Transverse colon (tissue), 4 donors: ENCODE measurements around the gene TRDN. TPM values are rescaled to one million over a fixed set of nuclear protein-coding genes. Genes with fewer than 3 reads are reported as not detected.

ENCODE experiments used
- DNase-seq: peaks from one replicate; pipeline ENCODE4 v3.0.0-alpha.2; 2019
- H3K27ac ChIP-seq, 4 donors: fragments of 200-600 bp; sonication (generic); 2 replicates each; pipeline ENCODE4 v1.5.1; 2016 to 2018; ENCODE audit warnings: inconsistent platforms in 4 of 4
- H3K27me3 ChIP-seq: fragments of 200-600 bp; sonication (generic); 2 replicates; pipeline ENCODE4 v1.5.1; 2017; ENCODE audit warnings: inconsistent platforms
- H3K36me3 ChIP-seq, 4 donors: fragments of 200-600 bp; sonication (generic); 2 replicates each; pipeline ENCODE4 v1.5.1; 2017 to 2019; ENCODE audit warnings: inconsistent platforms in 4 of 4
- H3K4me1 ChIP-seq, 4 donors: fragments of 200-600 bp; sonication (generic); 2 replicates each; pipeline ENCODE4 v1.5.1; 2017 to 2020; ENCODE audit warnings: inconsistent platforms in 4 of 4
- H3K4me3 ChIP-seq, 4 donors: fragments of 200-600 bp; sonication (generic); 1 replicate in 1 of 4; 2 replicates in 3 of 4; pipeline versions ENCODE4 v1.5.1 to v1.6.1; 2017 to 2019; ENCODE audit warnings: inconsistent platforms in 4 of 4
- H3K9me3 ChIP-seq, 2 donors: fragments of 200-600 bp; sonication (generic); 2 replicates each; pipeline ENCODE4 v1.5.1; 2017 to 2019; ENCODE audit warnings: inconsistent platforms in 2 of 2
- EP300 ChIP-seq: sonication (generic); formaldehyde crosslinking; IDR thresholded peaks from one replicate; pipeline ENCODE4 v1.6.1; 2017; ENCODE audit warnings: antibody characterized with exemption, low read depth
- POLR2A ChIP-seq: fragments of 450-650 bp; IDR thresholded peaks from one replicate; pipeline ENCODE4 v1.6.1; 2016; ENCODE audit warnings: antibody characterized with exemption, mild to moderate bottlenecking, moderate library complexity
- POLR2AphosphoS5 ChIP-seq, 3 donors: sonication (generic); formaldehyde crosslinking; IDR thresholded peaks; one replicate each; pipeline ENCODE4 v1.6.1; 2016; ENCODE audit warnings: antibody characterized with exemption in 3 of 3
- WGBS, 2 donors: methylation state at CpG; one replicate each; pipeline ENCODE4 v1.1.5; 2018; ENCODE audit warnings: low coverage in 1 of 2; 5-methylcytosine and 5-hydroxymethylcytosine counted together
- in situ Hi-C, 4 donors: fragments of 200-750 bp; cut with MboI; loops; one replicate each; pipeline versions ENCODE4 v1.15.0 to v1.15.1; 2017; ENCODE audit warnings: low sequenced_read_pairs in 3 of 4, low pct_ligation_motif_present in 1 of 4, low pct_unique_long_range_greater_than_20kb in 1 of 4
- intact Hi-C: fragments of 100-400 bp; cut with DNase I; formaldehyde crosslinking; loops from one replicate; pipeline ENCODE4 v1.15.1; 2023; ENCODE audit warnings: low total_unique reads
- total RNA-seq, 4 donors: library from RNA; depleted of rRNA; stranded (reverse); fragments of >200 nt; gene quantifications; one replicate each; pipeline ENCODE4 v1.1.0, GENCODE V29; 2016
- TF ChIP-seq, protein P1 (sequence below), 5 experiments: fragments of 200-600 bp in 3 of 5; fragments of 450-650 bp in 2 of 5; sonication (generic) in 3 of 5; IDR thresholded peaks; 1 replicate in 2 of 5; 2 replicates in 3 of 5; pipeline ENCODE4 v1.5.1; 2016 to 2017; ENCODE audit warnings: antibody characterized with exemption in 5 of 5, inconsistent platforms in 3 of 5, mild to moderate bottlenecking in 2 of 5, moderate library complexity in 1 of 5

Gene TRDN
- total RNA-seq, 4 donors from 2014 or later: 0.14 TPM; not detected in 3

DNA sequence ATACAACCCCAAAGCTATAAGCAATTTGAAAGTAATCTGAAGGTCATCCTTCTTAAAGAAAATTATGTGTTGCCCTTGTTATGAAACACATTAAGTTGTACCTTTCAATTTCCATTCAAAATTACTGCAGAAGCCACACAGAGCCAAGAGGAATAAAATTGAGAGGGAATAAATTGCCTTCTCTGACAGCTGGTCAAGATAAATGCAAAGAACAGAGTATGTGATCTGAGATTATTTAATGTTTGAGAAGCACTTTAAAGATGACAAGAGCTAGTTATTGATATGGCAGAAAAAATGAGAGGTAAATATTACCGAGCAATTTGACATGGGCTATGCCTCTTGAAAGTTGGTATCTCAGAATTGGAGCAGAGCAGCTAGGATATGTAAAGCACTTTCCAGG, 61.6 kb downstream of the TRDN start:
- Histone ChIP-seq H3K4me3 (no peak overlapping the region), H3K36me3 (no peaks in the 10 kb centered on the region), H3K27me3 (no peaks in the 10 kb centered on the region), H3K4me1 (no peaks in the 10 kb centered on the region), H3K27ac (no peak overlapping the region), H3K9me3 (no peaks in the 10 kb centered on the region)
- intact Hi-C loops: no loop called here
- no peak for DNase-seq
- in situ Hi-C loops: no loop called here
- 89 to 94% methylated on average over 1 of the region's 1 CpG for WGBS, 2 donors
- no peak for TF ChIP-seq EP300
- TF ChIP-seq POLR2AphosphoS5 (IDR thresholded peaks at IDR 0.05): no peak
- TF ChIP-seq, protein P1, sequence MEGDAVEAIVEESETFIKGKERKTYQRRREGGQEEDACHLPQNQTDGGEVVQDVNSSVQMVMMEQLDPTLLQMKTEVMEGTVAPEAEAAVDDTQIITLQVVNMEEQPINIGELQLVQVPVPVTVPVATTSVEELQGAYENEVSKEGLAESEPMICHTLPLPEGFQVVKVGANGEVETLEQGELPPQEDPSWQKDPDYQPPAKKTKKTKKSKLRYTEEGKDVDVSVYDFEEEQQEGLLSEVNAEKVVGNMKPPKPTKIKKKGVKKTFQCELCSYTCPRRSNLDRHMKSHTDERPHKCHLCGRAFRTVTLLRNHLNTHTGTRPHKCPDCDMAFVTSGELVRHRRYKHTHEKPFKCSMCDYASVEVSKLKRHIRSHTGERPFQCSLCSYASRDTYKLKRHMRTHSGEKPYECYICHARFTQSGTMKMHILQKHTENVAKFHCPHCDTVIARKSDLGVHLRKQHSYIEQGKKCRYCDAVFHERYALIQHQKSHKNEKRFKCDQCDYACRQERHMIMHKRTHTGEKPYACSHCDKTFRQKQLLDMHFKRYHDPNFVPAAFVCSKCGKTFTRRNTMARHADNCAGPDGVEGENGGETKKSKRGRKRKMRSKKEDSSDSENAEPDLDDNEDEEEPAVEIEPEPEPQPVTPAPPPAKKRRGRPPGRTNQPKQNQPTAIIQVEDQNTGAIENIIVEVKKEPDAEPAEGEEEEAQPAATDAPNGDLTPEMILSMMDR (IDR thresholded peaks at IDR 0.05): no peak
- TF ChIP-seq POLR2A: no peak

DNA sequence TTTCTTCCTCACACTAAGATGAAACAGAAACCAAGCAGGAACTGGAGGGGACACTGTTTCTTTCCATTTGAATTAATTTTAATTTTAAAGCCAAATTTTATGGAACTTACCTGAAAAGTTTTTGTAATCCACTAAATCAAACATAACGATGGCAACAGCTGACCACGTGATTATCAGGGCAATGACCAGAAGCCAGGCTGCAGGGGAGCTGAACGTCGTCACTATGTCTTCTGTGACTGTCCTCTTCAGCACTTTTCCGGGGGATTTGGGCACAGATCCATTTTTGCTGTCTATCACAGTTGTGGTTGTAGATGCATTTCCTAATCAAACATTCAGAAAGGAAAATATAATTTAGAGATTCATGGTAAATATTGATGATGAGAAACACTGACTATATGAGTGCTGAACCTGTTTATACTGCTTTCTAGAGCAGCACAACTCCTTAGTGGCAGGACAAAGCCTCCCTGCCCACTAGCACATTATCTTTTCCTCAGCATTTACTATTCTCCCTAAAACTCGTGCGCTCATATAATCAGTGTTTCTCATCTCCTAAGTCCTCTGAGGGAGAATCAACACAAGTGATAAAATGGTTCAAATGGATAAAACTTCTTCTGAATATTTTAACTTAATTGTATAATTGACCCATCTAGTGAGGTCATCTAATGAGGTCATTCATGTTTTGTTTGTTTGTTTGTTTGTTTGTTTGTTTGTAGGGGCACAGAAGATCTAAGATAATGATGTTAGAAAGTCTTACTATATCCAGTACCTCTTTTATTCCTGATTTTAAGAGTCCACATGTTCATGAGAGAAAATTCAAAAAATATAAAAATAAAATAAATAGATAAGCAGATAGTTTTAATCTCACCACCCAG, 65.7 kb downstream of the TRDN start:
- in situ Hi-C loops (no loop called here), intact Hi-C loops (no loop called here)
- no peaks in the 10 kb centered on the region for H3K9me3 ChIP-seq
- H3K4me3 ChIP-seq: no peak overlapping the region
- no peak for DNase-seq
- H3K27me3 ChIP-seq: no peaks in the 10 kb centered on the region
- no peaks in the 10 kb centered on the region for H3K4me1 ChIP-seq
- 64 to 79% methylated on average over 7 of the region's 7 CpGs for WGBS, 2 donors
- no peak overlapping the region for H3K27ac ChIP-seq
- TF ChIP-seq POLR2AphosphoS5 (IDR thresholded peaks at IDR 0.05) (no peak), EP300 (no peak), POLR2A (no peak)
- TF ChIP-seq, protein P1 (IDR thresholded peaks at IDR 0.05): no peak
- no peaks in the 10 kb centered on the region for H3K36me3 ChIP-seq

DNA sequence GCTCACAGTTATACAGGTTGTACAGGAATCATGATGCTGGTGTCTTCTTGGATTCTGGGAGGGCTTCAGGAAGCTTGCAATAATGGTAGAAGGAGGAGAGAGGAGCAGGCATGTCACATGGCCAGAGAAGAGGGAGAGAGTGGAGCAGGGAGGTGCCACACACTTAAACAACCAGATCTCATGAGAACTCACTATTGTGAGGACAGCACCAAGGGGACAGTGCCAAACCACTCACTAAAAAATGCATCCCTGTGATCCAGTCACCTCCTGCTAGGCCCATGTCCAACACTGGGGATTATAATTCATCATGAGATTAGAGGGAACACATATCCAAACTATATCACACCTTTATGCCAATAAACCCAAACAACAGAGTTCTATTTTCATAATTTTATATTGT, 67.2 kb downstream of the TRDN start:
- intact Hi-C loops (no loop called here), in situ Hi-C loops (no loop called here)
- Histone ChIP-seq H3K27ac (no peak overlapping the region), H3K4me3 (no peak overlapping the region), H3K4me1 (no peaks in the 10 kb centered on the region), H3K36me3 (no peaks in the 10 kb centered on the region), H3K27me3 (no peaks in the 10 kb centered on the region), H3K9me3 (no peaks in the 10 kb centered on the region)
- no peak for DNase-seq
- TF ChIP-seq POLR2A: no peak

DNA sequence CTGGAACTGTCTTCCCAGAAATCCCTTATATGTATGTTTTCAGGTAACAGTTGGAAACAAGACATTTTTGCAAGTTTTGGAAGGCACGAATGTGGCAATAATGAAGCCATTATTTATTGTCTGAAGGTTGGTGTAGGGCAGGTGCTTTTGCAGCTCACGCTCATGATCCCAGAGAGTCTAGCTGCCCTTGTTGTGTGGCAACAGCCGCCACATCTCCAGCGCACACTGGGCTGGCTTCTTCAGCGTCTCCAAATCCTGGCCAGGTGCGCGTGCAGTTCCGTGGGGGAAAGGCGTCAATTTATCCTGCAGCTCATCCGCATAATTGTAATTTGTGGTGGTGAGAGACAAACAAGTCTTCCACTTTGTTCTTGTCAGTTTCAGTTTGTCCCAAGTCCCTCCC, 71.2 kb downstream of the TRDN start:
- H3K9me3 ChIP-seq: no peaks in the 10 kb centered on the region
- in situ Hi-C loops (no loop called here), intact Hi-C loops (no loop called here)
- WGBS, 2 donors: 92 to 100% methylated on average over 2 to 10 of the region's 10 CpGs
- no peaks in the 10 kb centered on the region for H3K4me1 ChIP-seq
- DNase-seq: no peak
- no peak overlapping the region for H3K27ac ChIP-seq
- no peak overlapping the region for H3K4me3 ChIP-seq
- H3K27me3 ChIP-seq: no peaks in the 10 kb centered on the region
- H3K36me3 ChIP-seq: no peaks in the 10 kb centered on the region
- TF ChIP-seq, protein P1 (IDR thresholded peaks at IDR 0.05): no peak
- TF ChIP-seq POLR2AphosphoS5 (IDR thresholded peaks at IDR 0.05): no peak
- TF ChIP-seq EP300: no peak
- TF ChIP-seq POLR2A: no peak

DNA sequence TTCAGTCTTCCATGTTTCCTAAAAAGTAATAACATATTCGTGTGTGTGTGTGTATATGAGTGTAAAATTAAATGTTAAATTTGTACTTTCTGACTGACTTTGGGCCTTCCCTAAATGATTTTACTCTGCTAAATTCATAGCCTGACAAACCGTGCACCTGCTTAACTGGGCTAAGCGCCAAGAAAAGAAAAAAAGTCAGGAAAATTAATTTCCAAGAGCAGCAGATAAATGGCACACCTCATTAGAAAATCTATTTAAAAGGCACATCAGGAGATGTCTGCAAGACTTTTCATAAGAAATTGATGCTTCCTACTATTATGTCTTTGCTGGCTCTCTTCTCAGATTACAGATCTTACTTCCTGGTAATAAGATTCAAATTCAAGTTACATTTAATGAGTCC, 72.4 kb downstream of the TRDN start:
- no peaks in the 10 kb centered on the region for H3K27me3 ChIP-seq
- H3K4me3 ChIP-seq: no peak overlapping the region
- no peak overlapping the region for H3K27ac ChIP-seq
- no peaks in the 10 kb centered on the region for H3K9me3 ChIP-seq
- in situ Hi-C loops: no loop called here
- DNase-seq: no peak
- H3K4me1 ChIP-seq: no peaks in the 10 kb centered on the region
- 18 to 40% methylated on average over 3 of the region's 3 CpGs for WGBS, 2 donors
- no peaks in the 10 kb centered on the region for H3K36me3 ChIP-seq
- intact Hi-C loops: no loop called here
- TF ChIP-seq, protein P1 (IDR thresholded peaks at IDR 0.05): no peak
- TF ChIP-seq POLR2A (no peak), POLR2AphosphoS5 (IDR thresholded peaks at IDR 0.05) (no peak), EP300 (no peak)
